Testis (tissue), 3 donors: ENCODE results near the gene PLA2G1B. TPM values are rescaled to one million over a fixed set of nuclear protein-coding genes. Genes with fewer than 3 reads are reported as not detected.
"Not testable (repeated sequence)": the region's sequence is repeated elsewhere in the genome, so short reads cannot be mapped to it uniquely, and the experiment has no call there.

Source experiments
- DNase-seq: peaks from one replicate; pipeline ENCODE4 v3.0.0-alpha.2; 2019
- H3K27ac ChIP-seq, 2 donors: fragments of 200-600 bp; sonication (generic); one replicate each; pipeline ENCODE4 v1.5.1; 2019
- H3K27me3 ChIP-seq: fragments of 200-600 bp; sonication (generic); one replicate; pipeline ENCODE4 v1.5.1; 2019
- H3K36me3 ChIP-seq: fragments of 200-600 bp; sonication (generic); one replicate; pipeline ENCODE4 v1.5.1; 2017; ENCODE audit warnings: low read depth; ENCODE audit errors: missing control alignments
- H3K4me1 ChIP-seq: fragments of 200-600 bp; sonication (generic); one replicate; pipeline ENCODE4 v1.5.1; 2019
- H3K4me3 ChIP-seq, 2 donors: fragments of 200-600 bp; sonication (generic); one replicate each; pipeline ENCODE4 v1.5.1; 2017 to 2019
- H3K9me3 ChIP-seq: fragments of 200-600 bp; sonication (generic); one replicate; pipeline ENCODE4 v1.5.1; 2017
- CTCF ChIP-seq, 3 experiments: fragments of 450-650 bp in 2 of 3; fragments of 200-600 bp in 1 of 3; sonication (generic) in 1 of 3; IDR thresholded peaks; one replicate each; pipeline ENCODE4 v1.5.1; 2016 to 2019; ENCODE audit warnings: antibody characterized with exemption in 3 of 3, mild to moderate bottlenecking in 2 of 3, moderate library complexity in 1 of 3
- POLR2A ChIP-seq: fragments of 450-650 bp; IDR thresholded peaks from one replicate; pipeline ENCODE4 v1.6.1; 2017; ENCODE audit warnings: antibody characterized with exemption, mild to moderate bottlenecking, moderate library complexity
- WGBS, 2 donors: methylation state at CpG; one replicate each; pipeline ENCODE4 v1.1.5; 2018; 5-methylcytosine and 5-hydroxymethylcytosine counted together
- intact Hi-C: fragments of 100-400 bp; cut with DNase I; formaldehyde crosslinking; loops from one replicate; pipeline ENCODE4 v1.15.1; 2023; ENCODE audit warnings: low total_unique reads
- polyA plus RNA-seq: library from polyadenylated mRNA; stranded (reverse); fragments of 350-450 nt; fragmentation: Illumina TruSeq; extraction: RNeasy Lipid Tissue Mini Kit (QIAGEN cat#74804); gene quantifications from one replicate; pipeline ENCODE4 v1.2.3, GENCODE V29; 2014; ENCODE audit warnings: low read depth, low replicate concordance; ENCODE audit not compliant: insufficient read depth
- total RNA-seq, 2 donors: library from RNA; depleted of rRNA; stranded (reverse); fragments of >200 nt; gene quantifications; one replicate each; pipeline ENCODE4 v1.2.3, GENCODE V29; 2016

The PLA2G1B gene
- total and polyA plus RNA-seq, 3 donors from 2014 or later: 0.94 to 3.6 TPM; not detected in 1

GRCh38 chr12:120343039-120343537, 15.5 kb upstream of the PLA2G1B start:
- intact Hi-C loops: no loop called here
- H3K4me1 ChIP-seq: peaks cover 9% of the 10 kb centered on the region
- no peak for DNase-seq
- TF ChIP-seq CTCF (IDR thresholded peaks at IDR 0.05) (no peak), POLR2A (no peak)
- H3K36me3 ChIP-seq: no peaks in the 10 kb centered on the region
- H3K4me3 ChIP-seq: no peak overlapping the region
- WGBS, 2 donors: 44 to 45% methylated on average over 10 of the region's 10 CpGs
- no peaks in the 10 kb centered on the region for H3K27me3 ChIP-seq
- peak overlapping the region in 1 of 2 donors; percentile 55 for H3K27ac ChIP-seq
- H3K9me3 ChIP-seq: no peaks in the 10 kb centered on the region

- H3K4me1 ChIP-seq: peaks cover 9% of the 10 kb centered on the region
- 29 to 43% methylated on average over 28 to 30 of the region's 30 CpGs for WGBS, 2 donors
- TF ChIP-seq CTCF (IDR thresholded peaks at IDR 0.05): no peak
- TF ChIP-seq POLR2A: no peak
- peak overlapping the region in 1 of 2 donors; percentile 55 for H3K27ac ChIP-seq
- no peak for DNase-seq
- no peaks in the 10 kb centered on the region for H3K36me3 ChIP-seq
- H3K4me3 ChIP-seq: no peak overlapping the region
- no peaks in the 10 kb centered on the region for H3K27me3 ChIP-seq
- intact Hi-C loops: no loop called here
- H3K9me3 ChIP-seq: no peaks in the 10 kb centered on the region
Measured at GRCh38 chr12:120342175-120343038, 14.8 kb upstream of the PLA2G1B start.

GRCh38 chr12:120339256-120339655, 11.7 kb upstream of the PLA2G1B start:
- no peak overlapping the region for H3K4me3 ChIP-seq
- 96% methylated on average over 4 of the region's 4 CpGs for WGBS, 2 donors
- TF ChIP-seq POLR2A (no peak), CTCF (IDR thresholded peaks at IDR 0.05) (no peak)
- DNase-seq: no peak
- no peak overlapping the region for H3K27ac ChIP-seq
- H3K4me1 ChIP-seq: peaks cover 9% of the 10 kb centered on the region
- intact Hi-C loops: no loop called here
- no peaks in the 10 kb centered on the region for H3K27me3 ChIP-seq
- H3K36me3 ChIP-seq: no peaks in the 10 kb centered on the region
- H3K9me3 ChIP-seq: no peaks in the 10 kb centered on the region

- intact Hi-C loops: no loop called here
- 84 to 94% methylated on average over 2 of the region's 2 CpGs for WGBS, 2 donors
- H3K4me3 ChIP-seq: no peak overlapping the region
- H3K36me3 ChIP-seq: no peaks in the 10 kb centered on the region
- H3K27me3 ChIP-seq: no peaks in the 10 kb centered on the region
- H3K9me3 ChIP-seq: no peaks in the 10 kb centered on the region
- DNase-seq: no peak
- TF ChIP-seq POLR2A (no peak), CTCF (IDR thresholded peaks at IDR 0.05) (no peak)
- no peak overlapping the region for H3K27ac ChIP-seq
- H3K4me1 ChIP-seq: peaks cover 9% of the 10 kb centered on the region
Measured at GRCh38 chr12:120337730-120338129, 10.2 kb upstream of the PLA2G1B start.

- WGBS, 2 donors: 93 to 96% methylated on average over 2 of the region's 2 CpGs
- not testable (repeated sequence) for DNase-seq
Measured at GRCh38 chr12:120336392-120336791, 8.8 kb upstream of the PLA2G1B start.

More at GRCh38 chr12:120336392-120336791, 8.8 kb upstream of the PLA2G1B start:
- H3K4me3 ChIP-seq, H3K27me3 ChIP-seq, intact Hi-C loops, H3K4me1 ChIP-seq, H3K27ac ChIP-seq, H3K9me3 ChIP-seq, H3K36me3 ChIP-seq: not testable (repeated sequence)
